ENCODE measurements around the gene MAPKAPK5.

MAPKAPK5 gene

GRCh38 chr12:111818340-111818739, 23.7 kb upstream of the MAPKAPK5 start:
- TF ChIP-seq SIN3A (IDR thresholded peaks at IDR 0.05; ENCODE audit: borderline replicate concordance, insufficient read depth, low read length): no peak
- no peak for TF ChIP-seq FOXP2 (optimal IDR thresholded peaks at IDR 0.05; ENCODE audit: borderline replicate concordance, extremely low read depth, extremely low read length, insufficient read depth)
- no peak for TF ChIP-seq REST (IDR thresholded peaks at IDR 0.05; ENCODE audit: insufficient read depth in 1 of 2, low read depth in 2 of 2, low read length in 2 of 2)
- no peak for TF ChIP-seq POLR2AphosphoS5 (IDR thresholded peaks at IDR 0.05; ENCODE audit: low read depth, low read length)
- no peak for TF ChIP-seq TAF1 (IDR thresholded peaks at IDR 0.05; ENCODE audit: borderline replicate concordance, insufficient read depth, low read length)

- no peak for TF ChIP-seq REST (IDR thresholded peaks at IDR 0.05; ENCODE audit: insufficient read depth in 1 of 2, low read depth in 2 of 2, low read length in 2 of 2)
- no peak for TF ChIP-seq SIN3A (IDR thresholded peaks at IDR 0.05; ENCODE audit: borderline replicate concordance, insufficient read depth, low read length)
- TF ChIP-seq POLR2AphosphoS5 (IDR thresholded peaks at IDR 0.05; ENCODE audit: low read depth, low read length): no peak
- TF ChIP-seq TAF1 (IDR thresholded peaks at IDR 0.05; ENCODE audit: borderline replicate concordance, insufficient read depth, low read length): no peak
- no peak for TF ChIP-seq FOXP2 (optimal IDR thresholded peaks at IDR 0.05; ENCODE audit: borderline replicate concordance, extremely low read depth, extremely low read length, insufficient read depth)
These were observed 22.6 kb upstream of the MAPKAPK5 start for GRCh38 chr12:111819191-111820158.

- no peak for TF ChIP-seq FOXP2 (optimal IDR thresholded peaks at IDR 0.05; ENCODE audit: borderline replicate concordance, extremely low read depth, extremely low read length, insufficient read depth)
- no peak for TF ChIP-seq POLR2AphosphoS5 (IDR thresholded peaks at IDR 0.05; ENCODE audit: low read depth, low read length)
- no peak for TF ChIP-seq TAF1 (IDR thresholded peaks at IDR 0.05; ENCODE audit: borderline replicate concordance, insufficient read depth, low read length)
- TF ChIP-seq REST (IDR thresholded peaks at IDR 0.05; ENCODE audit: insufficient read depth in 1 of 2, low read depth in 2 of 2, low read length in 2 of 2): no peak
These were observed 19.1 kb upstream of the MAPKAPK5 start for GRCh38 chr12:111822886-111823285.

GRCh38 chr12:111823891-111824290, 18.1 kb upstream of the MAPKAPK5 start:
- TF ChIP-seq SIN3A (IDR thresholded peaks at IDR 0.05; ENCODE audit: borderline replicate concordance, insufficient read depth, low read length) (no peak), TAF1 (IDR thresholded peaks at IDR 0.05; ENCODE audit: borderline replicate concordance, insufficient read depth, low read length) (no peak), POLR2AphosphoS5 (IDR thresholded peaks at IDR 0.05; ENCODE audit: low read depth, low read length) (no peak), REST (IDR thresholded peaks at IDR 0.05; ENCODE audit: insufficient read depth in 1 of 2, low read depth in 2 of 2, low read length in 2 of 2) (no peak), FOXP2 (optimal IDR thresholded peaks at IDR 0.05; ENCODE audit: borderline replicate concordance, extremely low read depth, extremely low read length, insufficient read depth) (no peak)
